ENCODE data around the gene LDLRAD3.

GRCh38 chr11:36016709-36017108 lies 72.8 kb downstream of the LDLRAD3 start:
- no peak for TF ChIP-seq CTCF (optimal IDR thresholded peaks at IDR 0.05 in 1 of 3, IDR thresholded peaks at IDR 0.05 in 1 of 3, conservative IDR thresholded peaks at IDR 0.05 in 1 of 3; ENCODE audit: extremely low read depth in 1 of 3, insufficient read depth in 2 of 3, low read length in 3 of 3)
- no peak for TF ChIP-seq EZH2 (IDR thresholded peaks at IDR 0.05; ENCODE audit: low read length)

All from keratinocyte (primary cell).